HUES6 (cell line): ENCODE data around the gene ZGPAT.
"Not testable (repeated sequence)": the region's sequence is repeated elsewhere in the genome, so short reads cannot be mapped to it uniquely, and the experiment has no call there.

Experiments used
- H3K27ac ChIP-seq: 2 replicates; pipeline ENCODE4 v1.7.0; 2013; ENCODE audit warnings: low read depth, mild to moderate bottlenecking, low read length, inconsistent platforms
- H3K27me3 ChIP-seq: 2 replicates; pipeline ENCODE4 v1.6.1; 2013; ENCODE audit warnings: low read length; ENCODE audit not compliant: control insufficient read depth, insufficient read depth
- H3K36me3 ChIP-seq: 2 replicates; pipeline ENCODE4 v1.6.1; 2013; ENCODE audit warnings: low read length; ENCODE audit not compliant: control insufficient read depth, insufficient read depth
- H3K4me1 ChIP-seq: 2 replicates; pipeline ENCODE4 v1.6.1; 2013; ENCODE audit warnings: low read length; ENCODE audit not compliant: control insufficient read depth, insufficient read depth
- H3K4me3 ChIP-seq: 2 replicates; pipeline ENCODE4 v1.5.1; 2013; ENCODE audit warnings: low read depth, low read length
- H3K9ac ChIP-seq: one replicate; pipeline ENCODE4 v1.6.1; 2013; ENCODE audit warnings: mild to moderate bottlenecking, low read length
- H3K9me3 ChIP-seq: 2 replicates; pipeline ENCODE4 v1.6.1; 2013; ENCODE audit warnings: low read depth, low read length; ENCODE audit not compliant: control insufficient read depth, insufficient read depth

ZGPAT gene

GRCh38 chr20:63775096-63775978 is 67.5 kb downstream of the ZGPAT start:
- no peaks in the 10 kb centered on the region for H3K36me3 ChIP-seq
- peaks cover 17% of the 10 kb centered on the region for H3K4me1 ChIP-seq
- H3K27ac ChIP-seq, result no peak overlapping the region
- peak overlapping the region; percentile 50 for H3K9ac ChIP-seq
- no peaks in the 10 kb centered on the region for H3K9me3 ChIP-seq
- H3K27me3 ChIP-seq, result no peaks in the 10 kb centered on the region
- H3K4me3 ChIP-seq, result peak overlapping the region; percentile 61

- not testable (repeated sequence) for H3K27me3 ChIP-seq, H3K36me3 ChIP-seq, H3K4me3 ChIP-seq, H3K27ac ChIP-seq, H3K9ac ChIP-seq, H3K9me3 ChIP-seq
- H3K4me1 ChIP-seq, result peaks cover 17% of the 10 kb centered on the region
Measured at GRCh38 chr20:63776875-63777274, 69.0 kb downstream of the ZGPAT start.

- H3K4me1 ChIP-seq, result peaks cover 17% of the 10 kb centered on the region
- H3K9me3 ChIP-seq, result no peaks in the 10 kb centered on the region
- no peak overlapping the region for H3K27ac ChIP-seq
- no peak overlapping the region for H3K9ac ChIP-seq
- no peaks in the 10 kb centered on the region for H3K36me3 ChIP-seq
- no peak overlapping the region for H3K4me3 ChIP-seq
- no peaks in the 10 kb centered on the region for H3K27me3 ChIP-seq
Measured at GRCh38 chr20:63777614-63778013, 69.8 kb downstream of the ZGPAT start.

GRCh38 chr20:63778034-63778752 is 70.4 kb downstream of the ZGPAT start:
- Histone ChIP-seq H3K27ac (no peak overlapping the region), H3K27me3 (no peaks in the 10 kb centered on the region), H3K4me3 (no peak overlapping the region), H3K4me1 (peaks cover 17% of the 10 kb centered on the region), H3K36me3 (no peaks in the 10 kb centered on the region), H3K9me3 (no peaks in the 10 kb centered on the region), H3K9ac (no peak overlapping the region)

GRCh38 chr20:63778857-63779256 is 71.0 kb downstream of the ZGPAT start:
- H3K27me3 ChIP-seq, result no peaks in the 10 kb centered on the region
- H3K36me3 ChIP-seq, result no peaks in the 10 kb centered on the region
- no peaks in the 10 kb centered on the region for H3K9me3 ChIP-seq
- H3K4me3 ChIP-seq, result no peak overlapping the region
- no peak overlapping the region for H3K27ac ChIP-seq
- H3K4me1 ChIP-seq, result peaks cover 17% of the 10 kb centered on the region
- no peak overlapping the region for H3K9ac ChIP-seq

GRCh38 chr20:63781181-63781580 is 73.3 kb downstream of the ZGPAT start:
- no peak overlapping the region for H3K27ac ChIP-seq
- H3K36me3 ChIP-seq, result no peaks in the 10 kb centered on the region
- H3K27me3 ChIP-seq, result no peaks in the 10 kb centered on the region
- H3K9me3 ChIP-seq, result no peaks in the 10 kb centered on the region
- H3K9ac ChIP-seq, result no peak overlapping the region
- peaks cover 7% of the 10 kb centered on the region; the same call in 1 of the 2 replicates for H3K4me1 ChIP-seq
- no peak overlapping the region for H3K4me3 ChIP-seq

GRCh38 chr20:63782051-63782471 is 74.2 kb downstream of the ZGPAT start:
- no peaks in the 10 kb centered on the region for H3K27me3 ChIP-seq
- no peaks in the 10 kb centered on the region for H3K9me3 ChIP-seq
- H3K4me3 ChIP-seq, result no peak overlapping the region
- H3K4me1 ChIP-seq, result peaks cover 7% of the 10 kb centered on the region; the same call in 1 of the 2 replicates
- H3K36me3 ChIP-seq, result no peaks in the 10 kb centered on the region
- H3K9ac ChIP-seq, result no peak overlapping the region
- no peak overlapping the region for H3K27ac ChIP-seq

GRCh38 chr20:63782521-63782971 is 74.7 kb downstream of the ZGPAT start:
- Histone ChIP-seq H3K27me3 (no peaks in the 10 kb centered on the region), H3K9me3 (no peaks in the 10 kb centered on the region), H3K27ac (no peak overlapping the region), H3K4me3 (no peak overlapping the region), H3K9ac (no peak overlapping the region), H3K36me3 (no peaks in the 10 kb centered on the region), H3K4me1 (peaks cover 7% of the 10 kb centered on the region; the same call in 1 of the 2 replicates)

- H3K4me3 ChIP-seq, result no peak overlapping the region
- 0 out of 2 replicates have a peak, but pooled peaks cover under 1% of the 10 kb centered on the region for H3K36me3 ChIP-seq
- H3K27me3 ChIP-seq, result no peaks in the 10 kb centered on the region
- no peaks in the 10 kb centered on the region for H3K9me3 ChIP-seq
- H3K4me1 ChIP-seq, result no peaks in the 10 kb centered on the region
- no peak overlapping the region for H3K27ac ChIP-seq
- no peak overlapping the region for H3K9ac ChIP-seq
Measured at GRCh38 chr20:63783970-63784369, 76.1 kb downstream of the ZGPAT start.

- H3K4me1 ChIP-seq, result no peaks in the 10 kb centered on the region
- H3K36me3 ChIP-seq, result peaks cover 17% of the 10 kb centered on the region
- H3K27ac ChIP-seq, result no peak overlapping the region
- H3K4me3 ChIP-seq, result no peak overlapping the region
- H3K9ac ChIP-seq, result no peak overlapping the region
- H3K27me3 ChIP-seq, result no peaks in the 10 kb centered on the region
- H3K9me3 ChIP-seq, result no peaks in the 10 kb centered on the region
Measured at GRCh38 chr20:63785691-63786131, 77.9 kb downstream of the ZGPAT start.
